ENCODE measurements around the gene EIF3B. TPM values are rescaled to one million over a fixed set of nuclear protein-coding genes. Genes with fewer than 3 reads are reported as not detected.

Gene EIF3B
- total RNA-seq, 2 experiments from 2014 or later: 252 to 256 TPM

DNA sequence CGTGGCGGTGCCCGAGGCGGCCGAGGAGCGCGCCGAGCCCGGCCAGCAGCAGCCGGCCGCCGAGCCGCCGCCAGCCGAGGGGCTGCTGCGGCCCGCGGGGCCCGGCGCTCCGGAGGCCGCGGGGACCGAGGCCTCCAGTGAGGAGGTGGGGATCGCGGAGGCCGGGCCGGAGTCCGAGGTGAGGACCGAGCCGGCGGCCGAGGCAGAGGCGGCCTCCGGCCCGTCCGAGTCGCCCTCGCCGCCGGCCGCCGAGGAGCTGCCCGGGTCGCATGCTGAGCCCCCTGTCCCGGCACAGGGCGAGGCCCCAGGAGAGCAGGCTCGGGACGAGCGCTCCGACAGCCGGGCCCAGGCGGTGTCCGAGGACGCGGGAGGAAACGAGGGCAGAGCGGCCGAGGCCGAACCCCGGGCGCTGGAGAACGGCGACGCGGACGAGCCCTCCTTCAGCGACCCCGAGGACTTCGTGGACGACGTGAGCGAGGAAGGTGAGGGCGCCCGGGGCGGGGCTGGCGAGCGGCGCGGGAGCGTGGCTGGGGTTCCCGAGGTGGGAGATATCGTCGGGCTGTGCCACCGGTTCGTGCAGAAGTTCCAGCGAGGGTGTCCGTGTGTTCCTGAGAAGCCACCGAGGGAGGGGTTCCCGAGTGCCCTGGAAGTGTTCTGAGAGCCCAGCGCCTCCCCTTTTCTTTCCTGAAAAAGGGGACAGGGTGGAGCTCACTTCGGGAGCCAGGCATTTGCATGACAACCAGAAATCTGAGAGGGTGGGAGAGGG, 495 bp downstream of the EIF3B start:
- intact Hi-C loops (cut with micrococcal nuclease): no loop called here
- Mint-ChIP-seq H3K27me3 (no peaks in the 10 kb centered on the region), H3K36me3 (ENCODE audit: low read depth) (peaks cover 41% of the 10 kb centered on the region), H3K27ac (peak overlapping the region; percentile 99), H3K4me3 (peak overlapping the region; percentile 90), H3K9me3 (no peaks in the 10 kb centered on the region), H3K4me1 (ENCODE audit: low read depth) (peaks cover 35% of the 10 kb centered on the region)
- TF ChIP-seq, protein P1, sequence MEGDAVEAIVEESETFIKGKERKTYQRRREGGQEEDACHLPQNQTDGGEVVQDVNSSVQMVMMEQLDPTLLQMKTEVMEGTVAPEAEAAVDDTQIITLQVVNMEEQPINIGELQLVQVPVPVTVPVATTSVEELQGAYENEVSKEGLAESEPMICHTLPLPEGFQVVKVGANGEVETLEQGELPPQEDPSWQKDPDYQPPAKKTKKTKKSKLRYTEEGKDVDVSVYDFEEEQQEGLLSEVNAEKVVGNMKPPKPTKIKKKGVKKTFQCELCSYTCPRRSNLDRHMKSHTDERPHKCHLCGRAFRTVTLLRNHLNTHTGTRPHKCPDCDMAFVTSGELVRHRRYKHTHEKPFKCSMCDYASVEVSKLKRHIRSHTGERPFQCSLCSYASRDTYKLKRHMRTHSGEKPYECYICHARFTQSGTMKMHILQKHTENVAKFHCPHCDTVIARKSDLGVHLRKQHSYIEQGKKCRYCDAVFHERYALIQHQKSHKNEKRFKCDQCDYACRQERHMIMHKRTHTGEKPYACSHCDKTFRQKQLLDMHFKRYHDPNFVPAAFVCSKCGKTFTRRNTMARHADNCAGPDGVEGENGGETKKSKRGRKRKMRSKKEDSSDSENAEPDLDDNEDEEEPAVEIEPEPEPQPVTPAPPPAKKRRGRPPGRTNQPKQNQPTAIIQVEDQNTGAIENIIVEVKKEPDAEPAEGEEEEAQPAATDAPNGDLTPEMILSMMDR (IDR thresholded peaks at IDR 0.05): no peak
- ChIA-PET CTCF (interaction anchor here (0.9 to 1.9 kb wide), 4 partner anchors 11 to 113 kb away, joined by 3 to 8 read pairs (median 4); no protein-coding TSS in a partner anchor), POLR2A (interaction anchor here (0.6 to 3.3 kb wide), 17 partner anchors 10 to 1417 kb away, joined by 3 to 20 read pairs (median 4); partner anchors contain the start of genes MRM2 and NUDT1)
- ATAC-seq (no peak), DNase-seq (peak; percentile 22)

DNA sequence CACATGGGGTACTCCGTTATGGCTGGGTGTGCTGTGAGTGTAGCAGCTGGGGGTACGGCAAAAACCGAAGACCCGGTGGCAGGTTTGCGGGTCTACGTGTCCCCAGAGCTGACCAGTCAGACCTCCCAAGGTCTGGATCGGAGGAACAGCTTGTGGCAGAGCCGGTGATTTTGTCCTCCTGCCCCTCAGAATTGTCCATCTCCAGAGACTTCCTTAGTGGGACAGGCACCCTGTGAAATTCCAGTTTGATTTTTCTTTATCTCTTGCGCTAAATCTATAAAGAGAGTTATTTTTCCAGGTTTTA, 1.0 kb downstream of the EIF3B start:
- peak overlapping the region; percentile 83 for H3K4me3 Mint-ChIP-seq
- H3K4me1 Mint-ChIP-seq (ENCODE audit: low read depth): peaks cover 41% of the 10 kb centered on the region
- peak overlapping the region; percentile 77 for H3K27ac Mint-ChIP-seq
- no peaks in the 10 kb centered on the region for H3K27me3 Mint-ChIP-seq
- intact Hi-C loops (cut with micrococcal nuclease): no loop called here
- ATAC-seq: no peak
- H3K9me3 Mint-ChIP-seq: no peaks in the 10 kb centered on the region
- peaks cover 47% of the 10 kb centered on the region for H3K36me3 Mint-ChIP-seq (ENCODE audit: low read depth)
- ChIA-PET POLR2A (interaction anchor here (0.7 to 3.3 kb wide), 8 partner anchors 10 to 800 kb away, joined by 3 to 20 read pairs (median 4); no protein-coding TSS in a partner anchor), CTCF (interaction anchor here (0.9 to 1.9 kb wide), 4 partner anchors 10 to 113 kb away, joined by 3 to 8 read pairs (median 4); no protein-coding TSS in a partner anchor)
- TF ChIP-seq, protein P1 (IDR thresholded peaks at IDR 0.05): no peak
- DNase-seq: no peak

DNA sequence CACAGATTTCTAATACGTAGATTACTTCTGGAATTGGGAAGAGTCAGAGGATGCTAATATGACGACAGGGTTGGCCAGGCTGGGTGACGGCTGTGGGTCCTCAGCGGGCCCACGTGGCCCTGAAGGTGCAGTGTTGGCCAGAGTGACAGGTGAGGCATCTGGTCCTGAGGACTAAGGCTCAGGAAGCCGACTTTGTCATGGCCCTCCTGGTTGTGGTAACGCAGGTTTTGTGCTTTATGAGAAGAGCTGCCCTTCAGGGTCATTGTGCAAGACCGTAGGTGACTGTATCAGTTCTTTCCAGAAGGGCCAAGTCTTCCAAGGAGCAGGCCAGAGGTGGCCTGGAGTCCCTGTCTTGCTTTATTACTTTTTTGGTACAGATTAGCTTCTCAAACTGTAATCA, 2.5 kb downstream of the EIF3B start:
- no peaks in the 10 kb centered on the region for H3K9me3 Mint-ChIP-seq
- intact Hi-C loops (cut with micrococcal nuclease): no loop called here
- ATAC-seq (no peak), DNase-seq (no peak)
- CTCF ChIA-PET: interaction anchor here (0.7 to 1.5 kb wide), 3 partner anchors 9 to 75 kb away, joined by 3 to 4 read pairs (median 3); no protein-coding TSS in a partner anchor
- POLR2A ChIA-PET: interaction anchor here (1.0 to 3.3 kb wide), 5 partner anchors 9 to 19 kb away, joined by 3 to 20 read pairs (median 6); no protein-coding TSS in a partner anchor
- H3K4me1 Mint-ChIP-seq (ENCODE audit: low read depth): peaks cover 40% of the 10 kb centered on the region
- H3K4me3 Mint-ChIP-seq: peak overlapping the region; percentile 83
- TF ChIP-seq, protein P1 (IDR thresholded peaks at IDR 0.05): no peak
- no peaks in the 10 kb centered on the region for H3K27me3 Mint-ChIP-seq
- H3K27ac Mint-ChIP-seq: peak overlapping the region; percentile 3
- peaks cover 49% of the 10 kb centered on the region for H3K36me3 Mint-ChIP-seq (ENCODE audit: low read depth)

DNA sequence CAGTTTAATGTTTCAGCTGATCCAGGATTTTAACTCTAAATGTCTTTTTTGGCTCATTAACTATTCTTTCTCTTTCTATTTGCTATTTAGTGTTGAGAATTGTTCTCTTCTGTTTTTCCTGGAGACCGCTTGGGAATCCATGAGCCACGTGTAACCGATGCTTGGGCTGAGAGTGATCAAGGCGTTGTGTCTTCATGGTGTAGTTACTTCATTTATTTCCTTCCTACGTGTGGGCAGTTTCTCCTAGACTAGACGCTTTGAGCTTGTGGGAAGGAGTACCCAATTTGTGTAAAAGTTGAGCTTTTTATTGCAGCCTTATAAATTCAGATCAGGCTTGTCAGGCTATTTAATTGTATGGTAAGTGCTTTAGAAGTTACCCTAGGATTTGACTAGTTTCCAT, 2.9 kb downstream of the EIF3B start:
- peak overlapping the region; percentile 83 for H3K4me3 Mint-ChIP-seq
- CTCF ChIA-PET: interaction anchor here (0.6 to 1.5 kb wide), 4 partner anchors 10 to 1444 kb away, joined by 3 to 4 read pairs (median 3); no protein-coding TSS in a partner anchor
- H3K36me3 Mint-ChIP-seq (ENCODE audit: low read depth): peaks cover 52% of the 10 kb centered on the region
- TF ChIP-seq, protein P1 (IDR thresholded peaks at IDR 0.05): no peak
- ATAC-seq: no peak
- H3K27me3 Mint-ChIP-seq: no peaks in the 10 kb centered on the region
- intact Hi-C loops (cut with micrococcal nuclease): no loop called here
- peaks cover 36% of the 10 kb centered on the region for H3K4me1 Mint-ChIP-seq (ENCODE audit: low read depth)
- no peaks in the 10 kb centered on the region for H3K9me3 Mint-ChIP-seq
- H3K27ac Mint-ChIP-seq: peak overlapping the region; percentile 3
- DNase-seq: no peak
- POLR2A ChIA-PET: interaction anchor here (1.0 to 3.3 kb wide), 5 partner anchors 8 to 19 kb away, joined by 3 to 20 read pairs (median 6); no protein-coding TSS in a partner anchor

Measured in activated CD8-positive, alpha-beta T cell treated with anti-CD3 and anti-CD28 coated beads for 36 hours (primary cell).